ENCODE measurements around the gene UBE2E1. TPM values are rescaled to one million over a fixed set of nuclear protein-coding genes. Genes with fewer than 3 reads are reported as not detected.
"Not testable (repeated sequence)": the region's sequence is repeated elsewhere in the genome, so short reads cannot be mapped to it uniquely, and the experiment has no call there.

The UBE2E1 gene
- total and polyA plus RNA-seq, 4 donors = 6.6 to 31.8 (median 25.4) TPM

DNA sequence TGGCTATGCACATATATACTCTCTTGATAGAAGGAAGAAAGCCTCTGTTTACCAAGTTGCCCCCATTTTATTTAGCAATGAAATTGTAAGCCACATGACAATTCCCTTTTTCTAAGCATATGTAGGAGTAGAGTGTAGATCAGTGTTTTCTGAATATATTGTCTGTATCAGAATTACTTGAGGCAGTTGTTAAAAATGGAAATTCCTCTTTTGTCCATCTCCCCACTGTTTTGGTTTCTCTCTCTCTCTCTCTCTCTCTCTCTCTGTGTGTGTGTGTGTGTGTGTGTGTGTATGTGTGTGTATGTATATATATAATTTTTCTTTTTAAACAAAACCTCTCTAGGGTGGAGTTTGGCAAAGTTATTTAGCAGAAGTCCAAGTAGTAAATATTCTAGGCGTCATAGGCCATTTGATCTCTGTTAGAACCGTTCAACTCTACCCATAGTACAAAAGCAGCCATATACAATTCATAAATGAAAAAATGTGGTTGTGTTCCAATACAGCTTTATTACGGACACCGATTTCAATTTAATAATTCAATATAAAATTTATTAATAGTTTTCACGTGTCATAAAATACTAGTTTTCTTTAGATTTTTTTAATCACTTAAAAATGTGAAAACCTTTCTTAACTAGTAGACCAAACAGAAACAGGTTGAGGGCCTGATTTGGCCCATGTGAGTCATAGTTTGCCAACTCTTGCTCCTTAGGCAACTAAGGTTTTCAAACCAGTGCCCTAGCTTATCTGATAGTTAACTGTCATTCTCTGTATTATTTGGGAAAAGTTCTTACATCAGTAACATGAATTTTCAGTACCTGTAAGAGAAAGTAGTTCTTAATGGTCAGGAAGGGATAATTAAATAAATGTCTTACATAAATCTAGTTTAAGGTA is 39.8 kb downstream of the UBE2E1 start:
- no peak overlapping the region for H3K27ac ChIP-seq (ENCODE audit: low read depth in 1 of 2, low read length in 2 of 2)
- H3K36me3 ChIP-seq (ENCODE audit: control insufficient read depth in 4 of 4, insufficient read depth in 3 of 4, low read depth in 1 of 4, low read length in 3 of 4) = peaks cover 0 to 2% (median 0%) of the 10 kb centered on the region in 4 donors
- TF ChIP-seq, protein P1, sequence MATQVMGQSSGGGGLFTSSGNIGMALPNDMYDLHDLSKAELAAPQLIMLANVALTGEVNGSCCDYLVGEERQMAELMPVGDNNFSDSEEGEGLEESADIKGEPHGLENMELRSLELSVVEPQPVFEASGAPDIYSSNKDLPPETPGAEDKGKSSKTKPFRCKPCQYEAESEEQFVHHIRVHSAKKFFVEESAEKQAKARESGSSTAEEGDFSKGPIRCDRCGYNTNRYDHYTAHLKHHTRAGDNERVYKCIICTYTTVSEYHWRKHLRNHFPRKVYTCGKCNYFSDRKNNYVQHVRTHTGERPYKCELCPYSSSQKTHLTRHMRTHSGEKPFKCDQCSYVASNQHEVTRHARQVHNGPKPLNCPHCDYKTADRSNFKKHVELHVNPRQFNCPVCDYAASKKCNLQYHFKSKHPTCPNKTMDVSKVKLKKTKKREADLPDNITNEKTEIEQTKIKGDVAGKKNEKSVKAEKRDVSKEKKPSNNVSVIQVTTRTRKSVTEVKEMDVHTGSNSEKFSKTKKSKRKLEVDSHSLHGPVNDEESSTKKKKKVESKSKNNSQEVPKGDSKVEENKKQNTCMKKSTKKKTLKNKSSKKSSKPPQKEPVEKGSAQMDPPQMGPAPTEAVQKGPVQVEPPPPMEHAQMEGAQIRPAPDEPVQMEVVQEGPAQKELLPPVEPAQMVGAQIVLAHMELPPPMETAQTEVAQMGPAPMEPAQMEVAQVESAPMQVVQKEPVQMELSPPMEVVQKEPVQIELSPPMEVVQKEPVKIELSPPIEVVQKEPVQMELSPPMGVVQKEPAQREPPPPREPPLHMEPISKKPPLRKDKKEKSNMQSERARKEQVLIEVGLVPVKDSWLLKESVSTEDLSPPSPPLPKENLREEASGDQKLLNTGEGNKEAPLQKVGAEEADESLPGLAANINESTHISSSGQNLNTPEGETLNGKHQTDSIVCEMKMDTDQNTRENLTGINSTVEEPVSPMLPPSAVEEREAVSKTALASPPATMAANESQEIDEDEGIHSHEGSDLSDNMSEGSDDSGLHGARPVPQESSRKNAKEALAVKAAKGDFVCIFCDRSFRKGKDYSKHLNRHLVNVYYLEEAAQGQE (IDR thresholded peaks at IDR 0.05) = no peak
- TF ChIP-seq SP1 (IDR thresholded peaks at IDR 0.05) (no peak), JUND (IDR thresholded peaks at IDR 0.05) (no peak), YY1 (IDR thresholded peaks at IDR 0.05) (no peak), RAD21 (IDR thresholded peaks at IDR 0.05) (no peak)
- TF ChIP-seq, protein P2, sequence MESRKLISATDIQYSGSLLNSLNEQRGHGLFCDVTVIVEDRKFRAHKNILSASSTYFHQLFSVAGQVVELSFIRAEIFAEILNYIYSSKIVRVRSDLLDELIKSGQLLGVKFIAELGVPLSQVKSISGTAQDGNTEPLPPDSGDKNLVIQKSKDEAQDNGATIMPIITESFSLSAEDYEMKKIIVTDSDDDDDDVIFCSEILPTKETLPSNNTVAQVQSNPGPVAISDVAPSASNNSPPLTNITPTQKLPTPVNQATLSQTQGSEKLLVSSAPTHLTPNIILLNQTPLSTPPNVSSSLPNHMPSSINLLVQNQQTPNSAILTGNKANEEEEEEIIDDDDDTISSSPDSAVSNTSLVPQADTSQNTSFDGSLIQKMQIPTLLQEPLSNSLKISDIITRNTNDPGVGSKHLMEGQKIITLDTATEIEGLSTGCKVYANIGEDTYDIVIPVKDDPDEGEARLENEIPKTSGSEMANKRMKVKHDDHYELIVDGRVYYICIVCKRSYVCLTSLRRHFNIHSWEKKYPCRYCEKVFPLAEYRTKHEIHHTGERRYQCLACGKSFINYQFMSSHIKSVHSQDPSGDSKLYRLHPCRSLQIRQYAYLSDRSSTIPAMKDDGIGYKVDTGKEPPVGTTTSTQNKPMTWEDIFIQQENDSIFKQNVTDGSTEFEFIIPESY (IDR thresholded peaks at IDR 0.05) = no peak
- TF ChIP-seq, protein P3, sequence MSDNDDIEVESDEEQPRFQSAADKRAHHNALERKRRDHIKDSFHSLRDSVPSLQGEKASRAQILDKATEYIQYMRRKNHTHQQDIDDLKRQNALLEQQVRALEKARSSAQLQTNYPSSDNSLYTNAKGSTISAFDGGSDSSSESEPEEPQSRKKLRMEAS (IDR thresholded peaks at IDR 0.05) = no peak
- TF ChIP-seq, protein P4, sequence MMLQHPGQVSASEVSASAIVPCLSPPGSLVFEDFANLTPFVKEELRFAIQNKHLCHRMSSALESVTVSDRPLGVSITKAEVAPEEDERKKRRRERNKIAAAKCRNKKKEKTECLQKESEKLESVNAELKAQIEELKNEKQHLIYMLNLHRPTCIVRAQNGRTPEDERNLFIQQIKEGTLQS (IDR thresholded peaks at IDR 0.05) = no peak
- no peaks in the 10 kb centered on the region for H3K27me3 ChIP-seq (ENCODE audit: control insufficient read depth in 4 of 4, insufficient read depth in 4 of 4, low read length in 3 of 4)
- H3K4me1 ChIP-seq (ENCODE audit: control insufficient read depth in 4 of 4, insufficient read depth in 4 of 4, low read length in 3 of 4) = no peaks in the 10 kb centered on the region
- no peaks in the 10 kb centered on the region for H3K9me3 ChIP-seq (ENCODE audit: control insufficient read depth in 4 of 4, low read length in 3 of 4)
- no peak for DNase-seq (ENCODE audit: low spot score)
- H3K9ac ChIP-seq (ENCODE audit: low read depth in 1 of 2, low read length in 2 of 2) = no peak overlapping the region
- 95% methylated on average over 5 of the region's 5 CpGs for WGBS
- H3K4me3 ChIP-seq (ENCODE audit: low read depth in 1 of 3, low read length in 3 of 3) = no peak overlapping the region

DNA sequence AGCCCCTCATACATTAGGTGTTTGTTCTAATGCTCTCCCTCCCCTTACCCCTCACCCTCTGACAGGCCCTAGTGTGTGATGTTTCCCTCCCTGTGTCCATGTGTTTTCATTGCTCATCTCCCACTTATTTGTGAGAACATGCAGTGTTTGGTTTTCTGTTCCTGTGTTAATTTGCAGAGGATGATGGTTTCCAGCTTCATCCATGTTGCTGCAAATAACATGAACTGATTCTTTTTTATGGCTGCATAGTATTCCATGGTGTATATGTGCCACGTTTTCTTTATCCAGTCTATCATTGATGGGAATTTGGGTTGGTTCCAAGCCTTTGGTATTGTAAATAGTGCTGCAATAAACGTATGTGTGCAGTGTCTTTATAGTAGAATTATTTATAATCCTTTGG is 43.7 kb downstream of the UBE2E1 start:
- 75% methylated on average over 2 of the region's 2 CpGs for WGBS
- H3K27ac ChIP-seq (ENCODE audit: low read depth in 1 of 2, low read length in 2 of 2); H3K4me1 ChIP-seq (ENCODE audit: control insufficient read depth in 4 of 4, insufficient read depth in 4 of 4, low read length in 3 of 4); H3K4me3 ChIP-seq (ENCODE audit: low read depth in 1 of 3, low read length in 3 of 3); H3K9me3 ChIP-seq (ENCODE audit: control insufficient read depth in 4 of 4, low read length in 3 of 4); DNase-seq (ENCODE audit: low spot score); H3K27me3 ChIP-seq (ENCODE audit: control insufficient read depth in 4 of 4, insufficient read depth in 4 of 4, low read length in 3 of 4); H3K9ac ChIP-seq (ENCODE audit: low read depth in 1 of 2, low read length in 2 of 2); H3K36me3 ChIP-seq (ENCODE audit: control insufficient read depth in 4 of 4, insufficient read depth in 3 of 4, low read depth in 1 of 4, low read length in 3 of 4): not testable (repeated sequence)

DNA sequence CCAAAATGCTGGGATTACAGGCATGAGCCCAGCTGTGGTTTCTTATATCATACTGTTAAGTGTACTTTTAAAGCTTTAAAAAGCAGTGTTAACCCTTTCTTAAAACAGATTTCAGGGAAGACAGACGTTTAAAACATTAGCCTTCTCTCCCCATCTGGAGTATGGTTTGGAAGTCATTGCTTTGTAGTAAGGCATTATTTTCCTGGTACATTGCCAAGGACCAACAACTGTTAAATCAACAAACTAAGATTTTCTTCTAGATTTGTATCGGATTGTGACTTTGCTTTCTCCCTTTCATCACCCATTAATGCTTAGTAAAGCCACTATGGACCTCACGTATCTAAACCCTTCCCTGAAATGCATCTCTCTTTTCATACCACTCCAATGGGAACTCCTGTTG is 50.5 kb downstream of the UBE2E1 start:
- H3K9ac ChIP-seq (ENCODE audit: low read depth in 1 of 2, low read length in 2 of 2) = no peak overlapping the region
- no peak overlapping the region for H3K4me3 ChIP-seq (ENCODE audit: low read depth in 1 of 3, low read length in 3 of 3)
- no peak for DNase-seq (ENCODE audit: low spot score)
- WGBS = 63% methylated on average over 3 of the region's 3 CpGs
- H3K27me3 ChIP-seq (ENCODE audit: control insufficient read depth in 4 of 4, insufficient read depth in 4 of 4, low read length in 3 of 4) = no peaks in the 10 kb centered on the region
- H3K36me3 ChIP-seq (ENCODE audit: control insufficient read depth in 4 of 4, insufficient read depth in 3 of 4, low read depth in 1 of 4, low read length in 3 of 4) = peaks cover 0 to 1% (median 0%) of the 10 kb centered on the region in 4 donors
- H3K4me1 ChIP-seq (ENCODE audit: control insufficient read depth in 4 of 4, insufficient read depth in 4 of 4, low read length in 3 of 4) = peaks cover 0 to 15% (median 3%) of the 10 kb centered on the region in 4 donors
- H3K9me3 ChIP-seq (ENCODE audit: control insufficient read depth in 4 of 4, low read length in 3 of 4) = no peaks in the 10 kb centered on the region
- no peak overlapping the region for H3K27ac ChIP-seq (ENCODE audit: low read depth in 1 of 2, low read length in 2 of 2)
- no peak for TF ChIP-seq EGR1 (IDR thresholded peaks at IDR 0.05; ENCODE audit: low read depth in 2 of 2)
- no peak for TF ChIP-seq GABPA (IDR thresholded peaks at IDR 0.05 in 1 of 2, conservative IDR thresholded peaks at IDR 0.05 in 1 of 2)
- no peak for TF ChIP-seq FOXA2 (IDR thresholded peaks at IDR 0.05)
- TF ChIP-seq RAD21 (IDR thresholded peaks at IDR 0.05) = no peak
- TF ChIP-seq NR2F2 (IDR thresholded peaks at IDR 0.05) = no peak
- no peak for TF ChIP-seq RXRA (IDR thresholded peaks at IDR 0.05)
- TF ChIP-seq, protein P2 (IDR thresholded peaks at IDR 0.05) = no peak
- TF ChIP-seq, protein P3 (IDR thresholded peaks at IDR 0.05) = no peak
- TF ChIP-seq SP1 (IDR thresholded peaks at IDR 0.05) = no peak
- TF ChIP-seq HNF4G (IDR thresholded peaks at IDR 0.05) = no peak
- TF ChIP-seq YY1 (IDR thresholded peaks at IDR 0.05) = no peak
- TF ChIP-seq FOXA1 (IDR thresholded peaks at IDR 0.05) = no peak
- TF ChIP-seq JUND (IDR thresholded peaks at IDR 0.05) = no peak

All from liver (tissue), 9 donors.